T-helper 9 cell (primary cell): ENCODE measurements around the gene DNAH1.

Source experiments
- DNase-seq: peaks from one replicate; pipeline ENCODE4 v3.0.0-alpha.2; 2020

Gene DNAH1

DNA sequence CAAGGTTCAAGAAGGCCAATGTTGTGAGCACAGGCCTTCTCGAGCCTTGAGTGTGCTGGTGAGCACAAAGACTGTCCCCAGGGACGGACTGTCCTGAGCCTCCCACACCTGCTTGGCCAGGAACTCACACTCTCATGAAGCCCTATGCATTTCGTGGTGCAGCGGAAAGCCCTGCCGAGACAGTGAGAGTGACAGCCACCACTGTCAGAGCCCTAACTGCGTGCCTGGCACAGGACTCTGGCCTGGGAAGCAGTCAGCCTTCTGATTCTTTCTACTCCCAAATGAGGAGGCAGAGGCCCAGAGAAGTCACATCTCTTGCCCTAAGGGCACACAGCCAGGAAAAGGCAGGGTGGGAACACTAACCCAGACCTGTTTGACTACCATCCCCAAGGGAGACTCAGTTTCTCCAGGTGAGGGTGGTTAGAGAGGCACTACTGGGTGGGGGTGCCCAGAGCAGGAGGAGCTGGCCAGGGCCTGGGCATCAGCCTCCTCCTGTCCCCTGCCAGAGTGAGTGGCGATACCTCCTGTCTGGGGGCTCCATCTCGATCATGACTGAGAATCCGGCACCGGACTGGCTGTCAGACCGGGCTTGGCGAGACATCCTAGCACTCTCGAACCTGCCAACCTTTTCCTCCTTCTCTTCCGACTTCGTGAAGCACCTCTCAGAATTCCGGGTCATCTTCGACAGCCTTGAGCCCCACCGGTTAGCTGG, 78.0 kb downstream of the DNAH1 start:
- DNase-seq = no peak

DNA sequence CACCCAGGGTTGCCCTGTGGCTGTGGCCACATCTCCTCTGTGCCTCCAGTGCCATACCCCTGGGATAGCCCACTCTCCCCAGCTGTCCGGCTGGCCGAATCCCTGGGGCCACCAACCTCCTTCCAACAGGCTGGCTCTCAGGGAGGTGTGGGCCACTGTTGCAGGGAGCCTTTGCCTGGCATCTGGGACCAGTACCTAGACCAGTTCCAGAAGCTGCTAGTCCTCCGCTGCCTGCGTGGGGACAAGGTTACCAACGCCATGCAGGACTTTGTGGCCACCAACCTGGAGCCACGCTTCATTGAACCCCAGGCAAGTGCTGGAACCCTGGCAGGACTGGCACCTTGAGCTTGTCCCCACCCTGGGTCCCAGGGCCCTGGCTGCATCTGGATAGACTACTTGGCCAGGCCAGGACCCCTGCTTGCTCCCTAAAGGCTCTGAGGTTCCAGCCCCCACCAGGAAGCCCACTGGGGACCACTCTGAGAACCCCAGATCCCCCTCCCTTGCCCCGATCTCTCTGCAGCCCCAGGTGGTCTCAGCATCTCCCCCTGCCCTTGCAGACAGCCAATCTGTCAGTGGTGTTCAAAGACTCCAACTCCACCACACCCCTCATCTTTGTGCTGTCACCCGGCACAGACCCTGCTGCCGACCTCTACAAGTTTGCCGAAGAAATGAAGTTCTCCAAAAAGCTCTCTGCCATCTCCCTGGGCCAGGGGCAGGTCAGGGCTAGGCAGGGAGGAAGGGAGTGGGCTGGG, 78.8 kb downstream of the DNAH1 start:
- DNase-seq = no peak

- no peak for DNase-seq
These were observed 79.4 kb downstream of the DNAH1 start for GRCh38 chr3:52395503-52395865.

- no peak for DNase-seq
These were observed 80.1 kb downstream of the DNAH1 start for GRCh38 chr3:52396011-52396906.

GRCh38 chr3:52396907-52397591, 80.9 kb downstream of the DNAH1 start:
- DNase-seq = no peak

DNA sequence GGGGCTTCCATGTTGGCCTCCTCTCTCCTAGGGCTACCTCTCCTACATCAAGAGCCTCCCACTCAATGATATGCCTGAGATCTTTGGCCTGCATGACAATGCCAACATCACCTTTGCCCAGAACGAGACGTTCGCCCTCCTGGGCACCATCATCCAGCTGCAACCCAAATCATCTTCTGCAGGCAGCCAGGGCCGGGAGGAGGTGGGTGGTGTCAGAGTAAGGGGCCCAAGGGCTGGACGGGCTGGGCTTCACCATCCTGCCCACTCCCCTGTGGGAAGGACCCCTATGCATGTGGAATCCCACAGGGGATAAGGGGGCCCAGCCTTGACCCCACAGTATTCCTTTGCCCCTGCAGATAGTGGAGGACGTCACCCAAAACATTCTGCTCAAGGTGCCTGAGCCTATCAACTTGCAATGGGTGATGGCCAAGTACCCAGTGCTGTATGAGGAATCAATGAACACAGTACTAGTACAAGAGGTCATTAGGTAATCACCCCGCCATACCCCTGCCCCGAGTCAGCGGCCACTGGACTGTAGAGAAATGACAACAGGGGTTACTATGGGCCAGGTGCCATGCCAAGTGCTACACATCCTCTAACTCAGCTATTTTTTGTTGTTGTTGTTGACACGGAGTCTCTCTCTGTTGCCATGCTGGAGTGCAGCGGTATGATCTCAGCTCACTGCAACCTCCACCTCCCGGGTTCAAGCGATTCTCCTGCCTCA, 81.7 kb downstream of the DNAH1 start:
- no peak for DNase-seq

DNA sequence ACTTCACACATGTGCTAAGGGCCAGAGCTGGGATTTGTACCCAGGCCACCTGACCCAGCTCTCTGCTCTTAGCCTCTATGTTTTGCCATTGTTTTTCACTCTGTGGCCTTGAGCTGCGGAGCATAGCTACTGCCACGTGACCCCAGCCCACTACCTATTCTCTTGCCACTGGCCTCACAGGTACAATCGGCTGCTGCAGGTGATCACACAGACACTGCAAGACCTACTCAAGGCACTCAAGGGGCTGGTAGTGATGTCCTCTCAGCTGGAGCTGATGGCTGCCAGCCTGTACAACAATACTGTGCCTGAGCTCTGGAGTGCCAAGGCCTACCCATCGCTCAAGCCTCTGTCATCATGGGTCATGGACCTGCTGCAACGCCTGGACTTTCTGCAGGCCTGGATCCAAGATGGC, 82.6 kb downstream of the DNAH1 start:
- DNase-seq = no peak

- DNase-seq = no peak
These were observed 83.0 kb downstream of the DNAH1 start for GRCh38 chr3:52399131-52399530.

- DNase-seq = no peak
These were observed 83.5 kb downstream of the DNAH1 start for GRCh38 chr3:52399593-52399992.

DNA sequence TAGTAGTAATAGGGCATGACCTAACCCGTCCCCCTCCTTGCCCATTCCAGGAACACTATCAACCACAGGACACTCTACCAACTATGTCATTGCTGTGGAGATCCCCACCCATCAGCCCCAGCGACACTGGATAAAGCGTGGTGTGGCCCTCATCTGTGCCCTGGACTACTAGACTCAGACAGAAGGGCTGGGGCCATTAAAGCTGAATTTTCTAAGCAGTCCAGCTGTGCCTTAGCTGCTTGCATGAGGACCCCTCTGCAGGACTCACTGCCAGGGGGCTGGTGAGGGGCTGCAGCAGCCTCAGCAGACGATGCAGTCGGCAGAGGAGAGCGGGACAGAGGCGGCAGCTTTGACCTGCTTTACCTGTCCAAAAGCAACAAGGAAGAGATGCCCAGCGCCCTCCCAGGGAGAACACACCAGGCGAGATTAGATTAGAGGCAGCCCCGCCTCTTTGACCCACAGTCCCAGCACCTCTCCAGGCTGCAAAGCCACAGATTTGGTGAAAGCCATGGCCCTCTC, 84.2 kb downstream of the DNAH1 start:
- no peak for DNase-seq

- no peak for DNase-seq
These were observed 84.9 kb downstream of the DNAH1 start for GRCh38 chr3:52401021-52401420.

DNA sequence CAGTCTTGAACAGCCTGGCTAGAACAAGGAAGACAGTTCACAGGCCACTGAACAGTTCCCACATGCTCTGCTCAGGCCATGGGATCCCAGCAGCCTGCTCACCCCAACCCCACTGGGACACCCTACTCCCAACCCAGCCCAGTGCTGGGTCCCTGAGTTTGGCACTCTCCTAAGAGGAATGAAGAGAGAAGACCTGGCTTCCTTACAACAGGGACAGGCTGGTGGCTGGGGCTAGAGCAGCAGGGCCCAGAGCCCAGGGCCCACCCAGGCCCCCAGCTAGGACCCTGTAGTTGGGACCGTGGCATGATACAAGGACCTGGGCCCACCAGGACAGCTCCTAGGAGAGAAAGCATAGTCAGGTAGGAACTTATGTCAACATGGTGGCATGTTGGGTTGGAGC, 85.4 kb downstream of the DNAH1 start:
- no peak for DNase-seq

GRCh38 chr3:52402101-52402521, 86.0 kb downstream of the DNAH1 start:
- DNase-seq = no peak

- no peak for DNase-seq
These were observed 86.7 kb downstream of the DNAH1 start for GRCh38 chr3:52402706-52403270.

- DNase-seq = no peak
These were observed 87.2 kb downstream of the DNAH1 start for GRCh38 chr3:52403271-52403841.

DNA sequence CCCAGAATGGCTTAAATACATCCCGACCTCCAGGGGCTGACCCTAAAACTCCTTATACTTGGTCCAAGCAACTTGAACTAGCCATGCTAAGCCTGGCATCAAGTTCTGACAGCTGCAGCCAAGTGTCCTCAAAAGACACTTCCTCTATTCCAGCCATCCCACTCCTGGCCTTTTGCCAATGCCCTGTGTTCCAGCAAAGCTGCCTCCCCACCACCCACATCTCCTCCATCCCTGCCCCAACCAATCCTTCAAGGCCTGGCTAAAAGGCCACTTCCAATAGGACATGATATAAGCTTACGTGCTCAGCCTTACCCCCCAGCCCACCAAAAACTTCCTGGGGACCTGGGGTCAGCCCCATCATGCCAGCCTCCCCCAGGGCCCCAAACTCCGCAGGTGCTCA, 87.8 kb downstream of the DNAH1 start:
- DNase-seq = no peak

- no peak for DNase-seq
These were observed 88.3 kb downstream of the DNAH1 start for GRCh38 chr3:52404391-52404790.

GRCh38 chr3:52405066-52405465, 88.9 kb downstream of the DNAH1 start:
- no peak for DNase-seq

GRCh38 chr3:52405601-52406110, 89.5 kb downstream of the DNAH1 start:
- DNase-seq = no peak

- DNase-seq = no peak
These were observed 90.1 kb downstream of the DNAH1 start for GRCh38 chr3:52406231-52406661.
